GM20431 (cell line): ENCODE results near the gene MS4A4E.
"Not testable (repeated sequence)": the region's sequence is repeated elsewhere in the genome, so short reads cannot be mapped to it uniquely, and the experiment has no call there.

Experiments used
- in situ Hi-C: fragments of 300-500 bp; cut with MseI, MboI; formaldehyde crosslinking; loops from one replicate; pipeline ENCODE4 v1.15.0; 2020; ENCODE audit warnings: low sequenced_read_pairs; ENCODE audit not compliant: unreplicated experiment

Gene MS4A4E

DNA sequence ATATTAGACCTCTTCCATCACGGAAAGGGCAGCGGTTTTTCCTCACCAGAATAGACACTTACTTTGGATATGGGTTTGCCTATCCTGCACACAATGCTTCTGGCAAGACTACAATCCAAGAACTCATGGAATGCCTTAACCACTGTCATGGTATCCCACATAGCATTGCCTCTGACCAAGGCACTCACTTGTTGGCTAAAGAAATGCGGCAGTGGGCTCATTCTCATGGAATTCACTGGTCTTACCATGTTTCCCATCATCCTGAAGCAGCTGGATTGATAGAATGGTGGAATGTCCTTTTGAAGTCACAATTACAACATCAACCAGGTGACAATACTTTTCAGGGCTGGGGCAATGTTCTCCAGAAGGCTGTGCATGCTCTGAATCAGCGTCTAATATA, 20.8 kb downstream of the MS4A4E start:
- in situ Hi-C loops: no loop called here

DNA sequence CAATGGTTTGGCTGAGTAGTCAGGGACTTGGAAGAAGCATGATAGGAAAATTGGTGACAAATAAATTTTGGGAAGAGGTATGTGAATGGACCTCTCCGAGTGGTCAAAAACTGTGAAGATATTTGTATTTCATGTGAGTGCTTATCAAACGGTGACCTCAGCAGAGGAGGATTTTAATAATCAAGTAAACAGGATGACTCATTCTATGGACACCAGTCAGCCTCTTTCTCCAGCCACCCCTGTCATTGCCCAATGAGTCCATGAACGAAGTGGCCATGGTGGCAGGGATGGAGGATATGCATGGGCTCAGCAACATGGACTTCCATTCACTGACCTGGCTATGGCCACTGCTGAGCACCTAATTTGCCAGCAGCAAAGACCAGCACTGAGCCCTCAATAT, 21.2 kb downstream of the MS4A4E start:
- in situ Hi-C loops: no loop called here

GRCh38 chr11:60221181-60221580, 21.8 kb downstream of the MS4A4E start:
- in situ Hi-C loops: no loop called here

DNA sequence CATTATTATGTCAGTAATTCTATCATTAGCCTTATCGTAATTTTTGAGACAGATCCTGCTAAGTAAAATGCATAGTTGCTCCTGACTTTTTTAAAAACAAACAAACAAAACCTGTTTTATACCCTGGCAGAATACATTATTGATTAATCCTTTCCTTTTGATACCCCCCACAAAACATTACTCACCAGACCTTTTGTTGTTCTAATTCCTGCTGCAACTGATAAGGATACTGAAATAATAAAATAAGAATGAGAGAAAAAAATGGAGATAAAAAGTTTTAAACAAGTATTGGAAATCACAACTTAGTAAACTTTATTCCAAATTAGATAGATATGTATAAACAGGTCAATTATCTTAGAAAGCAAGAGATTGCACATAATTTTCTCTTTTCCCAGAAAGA, 28.6 kb downstream of the MS4A4E start:
- in situ Hi-C loops: no loop called here

GRCh38 chr11:60211206-60211605, 31.7 kb downstream of the MS4A4E start:
- in situ Hi-C loops: no loop called here

DNA sequence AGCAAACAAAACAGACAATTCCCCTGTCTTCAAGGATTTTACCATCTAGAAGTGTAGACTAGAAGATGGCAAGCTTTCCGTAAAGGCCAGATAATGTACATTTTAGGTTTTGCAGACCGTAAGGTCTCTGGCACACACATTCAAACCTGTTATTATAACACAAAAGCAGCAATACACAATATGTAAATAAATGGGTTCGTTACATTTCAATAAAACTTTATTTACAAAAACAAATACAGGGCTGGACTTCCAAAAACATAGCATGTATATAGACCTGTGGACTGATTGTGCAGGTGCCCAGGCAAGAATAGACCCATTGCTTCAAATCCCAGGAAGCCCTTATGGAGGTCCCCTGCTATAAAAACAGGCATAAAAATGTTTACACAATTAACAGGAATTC, 33.0 kb downstream of the MS4A4E start:
- in situ Hi-C loops: no loop called here

GRCh38 chr11:60208951-60209350, 34.0 kb downstream of the MS4A4E start:
- in situ Hi-C loops: no loop called here

DNA sequence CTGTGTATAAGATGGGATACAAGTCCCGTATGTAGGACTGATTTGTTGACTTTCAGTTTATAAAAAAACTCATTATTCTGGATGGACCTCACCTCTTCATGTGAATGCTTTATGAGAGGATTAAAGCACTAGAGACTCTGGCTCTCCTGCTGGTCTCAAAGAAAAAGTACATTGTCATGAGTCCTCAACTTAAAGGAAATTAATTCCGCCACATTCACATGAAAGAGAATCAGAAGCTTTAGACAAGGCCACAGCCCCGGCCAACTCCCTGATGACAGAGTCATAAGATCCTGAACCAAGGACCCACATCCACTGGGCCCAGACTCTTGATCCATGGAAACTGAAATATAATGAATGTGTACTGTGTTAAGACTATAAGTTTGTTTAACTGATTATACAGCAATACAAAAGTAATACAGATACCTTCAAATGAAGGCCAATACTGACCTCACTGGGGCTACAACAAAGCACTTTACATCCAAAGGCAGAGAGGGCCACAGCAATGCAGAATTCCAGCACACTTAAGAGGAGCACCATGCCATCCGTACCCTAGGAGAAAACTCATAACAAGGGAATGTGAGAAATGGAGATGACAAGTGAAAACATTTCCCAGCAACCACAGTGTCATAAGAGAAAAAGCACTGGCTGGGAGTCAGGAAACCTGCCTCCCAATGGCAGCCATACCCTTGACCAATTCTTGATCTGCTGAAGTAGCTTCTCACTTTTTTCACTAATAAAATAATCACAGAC, 34.6 kb downstream of the MS4A4E start:
- in situ Hi-C loops: no loop called here

- in situ Hi-C loops: no loop called here
These were observed 36.3 kb downstream of the MS4A4E start for GRCh38 chr11:60206616-60207015.

DNA sequence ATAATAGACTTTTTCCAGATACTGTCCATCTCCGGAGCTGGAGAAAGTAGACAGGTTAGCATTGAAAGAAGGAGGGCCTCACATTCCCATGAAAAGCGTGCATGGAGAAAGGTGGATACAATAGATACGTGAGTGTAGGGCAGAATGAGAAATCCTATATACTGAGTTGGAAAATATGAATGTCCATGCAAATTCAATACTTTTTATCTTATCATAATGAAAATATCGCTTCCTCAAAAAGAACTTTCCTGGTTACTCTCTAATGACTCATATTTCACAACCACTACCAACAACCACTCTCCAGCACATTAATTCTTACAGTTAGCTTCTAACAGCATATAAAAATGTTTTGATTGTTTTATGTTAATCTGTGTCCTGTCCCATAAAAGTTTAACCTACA, 38.0 kb downstream of the MS4A4E start:
- in situ Hi-C loops: no loop called here

- in situ Hi-C loops: not testable (repeated sequence)
These were observed 41.6 kb downstream of the MS4A4E start for GRCh38 chr11:60201334-60201733.

GRCh38 chr11:60197442-60197841, 45.5 kb downstream of the MS4A4E start:
- in situ Hi-C loops: no loop called here

DNA sequence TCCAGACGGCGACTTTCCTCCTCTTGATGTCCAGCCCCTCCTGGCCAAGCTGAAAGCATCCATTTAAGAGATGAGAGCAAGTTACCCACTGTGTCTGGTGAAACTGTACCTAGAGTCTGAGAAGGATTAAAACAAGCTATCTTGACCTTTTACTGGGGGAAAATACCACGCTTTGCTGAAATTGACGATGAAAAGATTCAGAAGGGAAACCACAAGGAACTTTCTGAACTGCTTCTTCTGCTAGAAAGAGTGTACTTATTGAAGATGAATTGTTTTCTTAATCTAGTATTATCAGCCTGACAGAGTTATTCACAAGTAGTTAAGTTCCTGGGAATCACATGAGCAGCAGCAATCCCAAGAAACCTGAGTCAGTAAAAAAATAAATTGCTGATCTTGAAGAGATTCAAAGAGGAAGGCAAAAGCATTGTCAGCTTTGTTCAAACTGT, 47.0 kb downstream of the MS4A4E start:
- in situ Hi-C loops: no loop called here

DNA sequence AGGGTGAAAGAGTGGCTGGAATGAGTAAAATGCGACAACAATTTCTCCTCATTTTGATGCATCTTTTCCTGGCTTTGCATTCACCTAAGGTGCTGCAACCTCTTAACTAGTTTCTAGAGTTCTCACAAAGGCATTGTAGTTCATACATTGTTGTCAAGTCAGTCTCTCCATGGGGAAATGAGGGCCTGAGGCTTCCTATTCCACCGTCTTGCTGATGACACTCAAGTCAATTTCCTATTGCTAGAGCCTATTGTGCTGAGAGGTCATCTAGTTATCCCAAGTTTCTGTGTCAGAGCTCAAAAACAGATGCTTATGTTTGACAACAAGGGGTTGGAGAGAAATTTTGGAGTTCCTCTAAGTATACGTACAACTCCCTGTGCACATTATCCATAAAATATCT, 48.4 kb downstream of the MS4A4E start:
- in situ Hi-C loops: no loop called here

GRCh38 chr11:60193687-60194433, 49.1 kb downstream of the MS4A4E start:
- in situ Hi-C loops: no loop called here

DNA sequence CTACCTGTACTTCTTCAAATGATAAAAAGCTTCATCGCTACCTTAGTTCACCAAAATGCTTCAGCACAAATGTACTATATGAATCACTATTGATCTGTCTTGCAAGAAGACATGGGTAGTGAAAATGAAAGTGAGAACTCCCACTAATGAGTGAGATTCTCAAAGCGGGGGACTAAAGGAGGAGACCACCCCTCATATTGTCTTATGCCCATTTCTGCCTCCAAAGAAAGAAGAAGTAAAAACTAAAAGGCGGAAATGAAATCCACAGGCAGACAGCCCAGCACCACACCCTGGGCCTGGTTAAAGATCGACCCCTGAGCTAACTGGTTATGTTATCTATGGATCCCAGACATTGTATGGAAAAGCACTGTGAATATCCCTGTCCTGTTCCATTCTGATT, 50.4 kb downstream of the MS4A4E start:
- in situ Hi-C loops: not testable (repeated sequence)

DNA sequence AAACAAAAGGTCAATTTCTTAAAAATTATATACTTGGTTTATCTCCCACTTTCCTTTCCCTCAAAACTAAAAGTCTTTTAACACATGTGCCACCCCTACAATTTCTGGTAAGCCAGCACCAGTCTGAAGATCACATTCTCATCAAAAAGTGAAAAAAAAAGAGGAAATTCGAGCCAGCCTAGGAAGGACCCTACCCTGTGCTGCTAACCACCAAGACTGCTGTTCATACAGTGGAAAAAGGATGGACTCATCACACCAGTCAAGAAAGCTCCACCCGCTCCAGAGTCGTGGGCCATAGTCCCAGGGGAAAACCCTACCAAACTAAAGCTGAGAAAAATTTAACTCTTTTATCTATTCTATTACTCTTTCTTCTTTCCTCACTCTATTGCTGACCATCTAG, 54.5 kb downstream of the MS4A4E start:
- in situ Hi-C loops: not testable (repeated sequence)

GRCh38 chr11:60186128-60186527, 56.8 kb downstream of the MS4A4E start:
- in situ Hi-C loops: not testable (repeated sequence)

GRCh38 chr11:60185512-60185827, 57.5 kb downstream of the MS4A4E start:
- in situ Hi-C loops: not testable (repeated sequence)

- in situ Hi-C loops: no loop called here
These were observed 58.0 kb downstream of the MS4A4E start for GRCh38 chr11:60184824-60185511.

DNA sequence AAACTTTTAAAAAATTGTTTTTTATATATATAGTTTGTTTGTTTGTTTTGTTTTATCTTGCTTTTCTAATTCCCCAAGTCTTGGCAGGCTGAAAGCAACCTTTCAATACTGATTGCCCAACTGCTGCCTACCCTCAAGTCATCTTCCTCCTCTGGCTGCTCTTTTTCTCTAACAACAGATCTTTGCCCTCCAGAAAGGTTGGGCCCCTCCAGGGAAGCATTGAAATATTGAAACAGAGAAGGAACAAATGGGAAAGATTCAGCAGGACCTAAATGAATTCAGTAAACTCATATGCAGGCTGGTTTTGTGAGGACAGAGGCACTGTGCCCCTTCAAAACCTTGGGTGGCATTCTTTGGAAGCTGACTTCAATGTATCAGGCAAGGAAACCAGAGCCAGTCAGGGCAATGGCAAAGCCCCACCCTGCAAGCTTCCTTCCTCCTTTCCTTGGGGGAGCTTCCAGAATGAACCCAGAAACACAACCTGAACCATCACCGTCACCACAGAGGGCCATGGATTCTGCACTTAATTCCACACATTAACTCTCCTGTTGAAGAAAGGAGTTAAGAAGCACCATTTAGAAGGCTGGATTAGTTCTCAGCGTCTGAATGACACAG, 59.2 kb downstream of the MS4A4E start:
- in situ Hi-C loops: no loop called here
